HepG2 (cell line): ENCODE data around the gene RPAP2. TPM values are rescaled to one million over a fixed set of nuclear protein-coding genes. Genes with fewer than 3 reads are reported as not detected.

ENCODE experiments used
- ATAC-seq: fragments of 200-7000 bp; cut with Tn5 transposase; 3 replicates; pipeline ENCODE4 v1.9.1; 2020; ENCODE audit warnings: mild to moderate bottlenecking, moderate library complexity
- BruUV-seq: library from RNA; stranded (reverse); fragments of 400-500 nt; replicated peaks from 2 replicates; lab custom pipeline; 2021; lab: Mats Ljungman, UMichigan
- CTCF ChIA-PET: fragments of 300-600 bp; formaldehyde crosslinking; extraction: SDS; loops from one replicate; lab custom pipeline; 2021; ENCODE audit warnings: low total read pairs, inconsistent platforms, low intra/inter-chr PET ratio; lab: Yijun Ruan, JAX
- POLR2A ChIA-PET: fragments of 350-600 bp; sonication (Branson Sonifier 250); formaldehyde crosslinking; loops from one replicate; lab custom pipeline; 2020; ENCODE audit warnings: antibody characterized with exemption, inconsistent platforms; lab: Yijun Ruan, JAX
- DNase-seq: peaks from one replicate; pipeline ENCODE4 v3.0.0-alpha.2; 2015; ENCODE audit warnings: low spot score
- FAIRE-seq: peaks from 3 replicates; lab custom pipeline; 2011; peaks lifted over from hg19 to GRCh38; lab: Jason Lieb, UNC
- H2AFZ ChIP-seq: one replicate; pipeline ENCODE4 v1.6.1; 2011; ENCODE audit warnings: low read length, inconsistent platforms
- H3K27ac ChIP-seq: fragments of 300-600 bp; 3 replicates; pipeline ENCODE4 v1.8.0; 2011; ENCODE audit warnings: mixed run types, mild to moderate bottlenecking, mixed read lengths, low read length, inconsistent platforms; ENCODE audit not compliant: insufficient read depth; ENCODE audit errors: extremely low read length
- H3K27me3 ChIP-seq, 2 experiments: fragments of 200-600 bp in 1 of 2; 2 replicates in 1 of 2; 3 replicates in 1 of 2; pipeline versions ENCODE4 v1.6.0 to v1.8.0; 2011; ENCODE audit warnings: low read length in 2 of 2, mild to moderate bottlenecking in 2 of 2, moderate library complexity in 2 of 2, inconsistent platforms in 1 of 2; ENCODE audit not compliant: insufficient read depth in 2 of 2, control insufficient read depth in 1 of 2
- H3K36me3 ChIP-seq, 2 experiments: fragments of 200-600 bp in 1 of 2; replicated peaks in 1 of 2; 2 replicates in 1 of 2; 3 replicates in 1 of 2; pipeline versions ENCODE4 v1.5.1 to v1.8.0; 2011; ENCODE audit warnings: low read length in 2 of 2, inconsistent platforms in 1 of 2; ENCODE audit not compliant: insufficient read depth in 2 of 2, control insufficient read depth in 1 of 2
- H3K4me1 ChIP-seq: 2 replicates; pipeline ENCODE4 v1.5.1; 2012; ENCODE audit warnings: low read length, inconsistent platforms; ENCODE audit not compliant: insufficient read depth
- H3K4me2 ChIP-seq: 2 replicates; pipeline ENCODE4 v1.6.0; 2011; ENCODE audit warnings: low read depth, low read length, inconsistent platforms
- H3K4me3 ChIP-seq, 3 experiments: fragments of 200-600 bp in 1 of 3; sonication (generic), shearing (Covaris generic) in 1 of 3; replicated peaks in 1 of 3; 2 replicates each; pipeline ENCODE4 v1.5.1; 2011 to 2016; ENCODE audit warnings: low read length in 3 of 3, inconsistent platforms in 2 of 3, low read depth in 2 of 3, mild to moderate bottlenecking in 2 of 3, control low read depth in 1 of 3, mixed read lengths in 1 of 3; ENCODE audit not compliant: insufficient read depth in 1 of 3
- H3K79me2 ChIP-seq: one replicate; pipeline ENCODE4 v1.6.1; 2011; ENCODE audit warnings: low read length, inconsistent platforms; ENCODE audit not compliant: insufficient read depth
- H3K9ac ChIP-seq: 2 replicates; pipeline ENCODE4 v1.6.0; 2011; ENCODE audit warnings: mild to moderate bottlenecking, low read depth, low read length, inconsistent platforms; ENCODE audit not compliant: insufficient read depth
- H3K9me3 ChIP-seq: 2 replicates; pipeline ENCODE4 v1.5.1; 2012; ENCODE audit warnings: mild to moderate bottlenecking, low read length
- H4K20me1 ChIP-seq: 2 replicates; pipeline ENCODE4 v1.6.0; 2011; ENCODE audit warnings: inconsistent platforms, mild to moderate bottlenecking, low read length, moderate library complexity; ENCODE audit not compliant: insufficient read depth
- EP300 ChIP-seq, 3 experiments: sonication (generic) in 1 of 3; formaldehyde crosslinking in 1 of 3; IDR thresholded peaks; 2 replicates each; pipeline versions ENCODE4 v1.5.1 to v1.6.1; 2011 to 2020; ENCODE audit warnings: low read depth in 2 of 3, low read length in 2 of 3, borderline replicate concordance in 1 of 3, improper control_type of control experiment in 1 of 3, mild to moderate bottlenecking in 1 of 3, missing genetic modification reagents in 1 of 3, moderate library complexity in 1 of 3
- IRF9 ChIP-seq: sonication (generic); formaldehyde crosslinking; IDR thresholded peaks from 2 replicates; pipeline ENCODE4 v1.8.0; 2022; ENCODE audit warnings: missing genetic modification reagents, mild to moderate bottlenecking, borderline replicate concordance
- ISX ChIP-seq: sonication (generic); formaldehyde crosslinking; conservative IDR thresholded peaks from 2 replicates; pipeline ENCODE4 v1.5.0; 2020; ENCODE audit warnings: missing genetic modification reagents
- KAT7 ChIP-seq: IDR thresholded peaks from 2 replicates; pipeline ENCODE4 v1.6.1; 2018; ENCODE audit warnings: borderline replicate concordance, missing compliant biosample characterization
- NR1H2 ChIP-seq: sonication (generic); formaldehyde crosslinking; IDR thresholded peaks from 2 replicates; pipeline ENCODE4 v1.8.1; 2022; ENCODE audit warnings: low read depth, missing genetic modification reagents, borderline replicate concordance
- SMAD9 ChIP-seq: sonication (generic); formaldehyde crosslinking; IDR thresholded peaks from 2 replicates; pipeline ENCODE4 v1.5.1; 2020; ENCODE audit warnings: mild to moderate bottlenecking, missing genetic modification reagents
- SP1 ChIP-seq, 2 experiments: fragments of 450-650 bp in 1 of 2; sonication (generic) in 1 of 2; formaldehyde crosslinking in 1 of 2; IDR thresholded peaks; 2 replicates each; pipeline versions ENCODE4 v1.4.0 to v1.6.1; 2016 to 2020; ENCODE audit warnings: missing genetic modification reagents in 1 of 2
- ZFP1 ChIP-seq: IDR thresholded peaks from 2 replicates; pipeline ENCODE4 v1.6.1; 2016
- ZFP37 ChIP-seq: sonication (generic); formaldehyde crosslinking; IDR thresholded peaks from 2 replicates; pipeline ENCODE4 v1.4.0; 2020; ENCODE audit warnings: missing genetic modification reagents, borderline replicate concordance
- ZNF264 ChIP-seq: sonication (generic); formaldehyde crosslinking; IDR thresholded peaks from 2 replicates; pipeline ENCODE4 v1.4.0; 2020; ENCODE audit warnings: missing genetic modification reagents
- ZNF296 ChIP-seq: sonication (generic); formaldehyde crosslinking; conservative IDR thresholded peaks from 2 replicates; pipeline ENCODE4 v1.5.0; 2020; ENCODE audit warnings: mild to moderate bottlenecking, missing genetic modification reagents
- ZNF703 ChIP-seq: sonication (generic); formaldehyde crosslinking; IDR thresholded peaks from 2 replicates; pipeline ENCODE4 v1.5.1; 2020; ENCODE audit warnings: missing genetic modification reagents, mild to moderate bottlenecking, moderate library complexity, borderline replicate concordance
- ZNF770 ChIP-seq: sonication (generic); formaldehyde crosslinking; IDR thresholded peaks from 2 replicates; pipeline ENCODE4 v1.5.0; 2020; ENCODE audit warnings: mild to moderate bottlenecking, missing genetic modification reagents
- WGBS: methylation state at CpG from one replicate; pipeline ENCODE4 v1.1.6; 2017; ENCODE audit warnings: low lambda C conversion rate; 5-methylcytosine and 5-hydroxymethylcytosine counted together
- in situ Hi-C: cut with HindIII; loops from 2 replicates; pipeline ENCODE4 v1.10.0; 2017; ENCODE audit warnings: low pct_unique_long_range_greater_than_20kb; ENCODE audit not compliant: extremely low pct_ligation_motif_present
- intact Hi-C: fragments of 100-400 bp; cut with micrococcal nuclease; formaldehyde crosslinking; loops from one replicate; pipeline ENCODE4 v1.10.0; 2022; ENCODE audit not compliant: unreplicated experiment
- polyA plus RNA-seq, 8 experiments: library from polyadenylated mRNA; depleted of rRNA in 3 of 8; stranded (reverse) in 7 of 8; unstranded in 1 of 8; fragments of >200 nt; fragmentation: Illumina TruSeq in 4 of 8; extraction: Trizol in 4 of 8; gene quantifications; 2 replicates each; pipeline versions ENCODE4 v1.2.1 to v1.2.3, GENCODE V29; 2011 to 2016; ENCODE audit warnings: low read depth in 4 of 8, missing spikeins in 1 of 8, mixed read lengths in 1 of 8; ENCODE audit not compliant: insufficient read depth in 1 of 8
- total RNA-seq, 5 experiments: library from RNA; depleted of rRNA; stranded (reverse); fragments of >200 nt; fragmentation: Illumina TruSeq; extraction: Trizol; gene quantifications; 2 replicates each; pipeline ENCODE4 v1.2.3, GENCODE V29; 2016; ENCODE audit warnings: low read depth in 1 of 5

Gene RPAP2
- total and polyA plus RNA-seq, 2 of the 13 experiments (the other 11 are each of a cell fraction or from before 2014, with no cell fraction given), result 10.0 to 34.8 TPM

- H3K79me2 ChIP-seq, result no peaks in the 10 kb centered on the region
- H3K27ac ChIP-seq, result no peak overlapping the region
- H3K4me3 ChIP-seq, result no peak overlapping the region
- FAIRE-seq (no peak), ATAC-seq (no peak)
- POLR2A ChIA-PET, result no interaction called here
- H4K20me1 ChIP-seq, result no peaks in the 10 kb centered on the region
- no TSS peak for BruUV-seq
- H3K27me3 ChIP-seq, result no peaks in the 10 kb centered on the region
- H2AFZ ChIP-seq, result no peak overlapping the region
- intact Hi-C loops, result no loop called here
- H3K4me1 ChIP-seq, result no peaks in the 10 kb centered on the region
- no peak overlapping the region for H3K4me2 ChIP-seq
- CTCF ChIA-PET, result no interaction called here
- no peaks in the 10 kb centered on the region for H3K9me3 ChIP-seq
- peaks cover 2 to 11% of the 10 kb centered on the region in 2 experiments; a peak in 2 of 5 replicates for H3K36me3 ChIP-seq
- no peak overlapping the region for H3K9ac ChIP-seq
- no peak for TF ChIP-seq IRF9 (CRISPR knock-in tag)
- TF ChIP-seq, all 625 proteins: peak for 0
- DNase-seq, result no peak
- in situ Hi-C loops, result no loop called here
- 98% methylated on average over 4 of the region's 4 CpGs for WGBS
Observed at GRCh38 chr1:92365378-92366039, 66.7 kb downstream of the RPAP2 start.

DNA sequence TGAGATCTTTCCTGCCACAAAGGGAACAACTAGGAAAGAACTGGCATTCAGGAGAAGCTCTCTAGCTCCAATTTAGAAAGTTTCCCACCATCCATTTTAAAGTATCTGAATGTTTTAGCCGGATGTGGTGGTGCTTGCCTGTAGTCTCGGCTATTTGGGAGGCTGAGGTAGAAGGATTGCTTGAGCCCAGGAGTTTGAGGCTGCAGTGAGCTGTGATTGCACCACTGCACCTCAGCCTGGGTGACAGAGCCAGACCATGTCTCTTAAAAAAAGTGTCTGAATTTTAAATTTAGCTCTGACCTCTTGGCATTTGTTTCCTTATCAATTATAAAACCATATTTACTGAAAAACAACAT is 67.2 kb downstream of the RPAP2 start:
- intact Hi-C loops (no loop called here), in situ Hi-C loops (no loop called here)
- Histone ChIP-seq H3K4me3 (no peak overlapping the region), H3K79me2 (no peaks in the 10 kb centered on the region), H3K9ac (no peak overlapping the region), H3K9me3 (no peaks in the 10 kb centered on the region), H3K4me1 (no peaks in the 10 kb centered on the region), H3K36me3 (peaks cover 2 to 11% of the 10 kb centered on the region in 2 experiments; a peak in 2 of 5 replicates), H3K27ac (no peak overlapping the region), H3K27me3 (no peaks in the 10 kb centered on the region), H2AFZ (no peak overlapping the region), H4K20me1 (no peaks in the 10 kb centered on the region), H3K4me2 (no peak overlapping the region)
- ATAC-seq, result no peak
- 86% methylated on average over 2 of the region's 2 CpGs for WGBS
- TF ChIP-seq ZNF770 (no peak), SMAD9 (no peak), ZFP1 (no peak), ZNF264 (CRISPR knock-in tag) (no peak), ZFP37 (no peak), SP1 (IDR thresholded peaks at IDR 0.05) (no peak), SP1 (CRISPR knock-in tag; IDR thresholded peaks at IDR 0.05) (no peak), ZNF296 (CRISPR knock-in tag) (no peak), ZNF703 (CRISPR knock-in tag) (no peak), NR1H2 (CRISPR knock-in tag) (no peak), KAT7 (CRISPR knock-in tag) (no peak), ISX (CRISPR knock-in tag) (no peak), EP300 (IDR thresholded peaks at IDR 0.05; ENCODE audit: low read depth in 2 of 2, low read length in 2 of 2) (no peak), EP300 (CRISPR knock-in tag; IDR thresholded peaks at IDR 0.05; ENCODE audit: borderline replicate concordance) (no peak)
- DNase-seq, result no peak
- FAIRE-seq, result no peak
- no TSS peak for BruUV-seq
- ChIA-PET POLR2A (no interaction called here), CTCF (no interaction called here)
